Fibroblast of skin of left biceps (primary cell): ENCODE results near the gene TYW5.

Source experiments
- DNase-seq, 2 experiments: peaks; one replicate each; pipeline ENCODE4 v3.0.0-alpha.2; 2013; ENCODE audit warnings: low read depth in 2 of 2

TYW5 gene

GRCh38 chr2:199973703-199974102, 18.4 kb upstream of the TYW5 start:
- no peak for DNase-seq

- no peak for DNase-seq
These were observed 16.9 kb upstream of the TYW5 start for GRCh38 chr2:199972088-199972626.

GRCh38 chr2:199968126-199968525, 12.8 kb upstream of the TYW5 start:
- DNase-seq: no peak

- DNase-seq: no peak
These were observed 11.7 kb upstream of the TYW5 start for GRCh38 chr2:199966976-199967375.

GRCh38 chr2:199966405-199966804, 11.1 kb upstream of the TYW5 start:
- no peak for DNase-seq

GRCh38 chr2:199962203-199962602, 6.9 kb upstream of the TYW5 start:
- DNase-seq: no peak

- DNase-seq: no peak
These were observed 2.7 kb upstream of the TYW5 start for GRCh38 chr2:199958014-199958413.

GRCh38 chr2:199956062-199956380, 730 bp upstream of the TYW5 start:
- DNase-seq: no peak

- no peak for DNase-seq
These were observed 318 bp downstream of the TYW5 start for GRCh38 chr2:199955007-199955338.

GRCh38 chr2:199951023-199951422, 4.3 kb downstream of the TYW5 start:
- no peak for DNase-seq

- DNase-seq: no peak
These were observed 4.9 kb downstream of the TYW5 start for GRCh38 chr2:199950396-199950795.

- DNase-seq: no peak
These were observed 8.5 kb downstream of the TYW5 start for GRCh38 chr2:199946836-199947235.

GRCh38 chr2:199946196-199946595, 9.1 kb downstream of the TYW5 start:
- no peak for DNase-seq

- DNase-seq: no peak
These were observed 11.9 kb downstream of the TYW5 start for GRCh38 chr2:199943373-199943772.

GRCh38 chr2:199940373-199940772, 14.9 kb downstream of the TYW5 start:
- DNase-seq: no peak

- DNase-seq: no peak
These were observed 18.7 kb downstream of the TYW5 start for GRCh38 chr2:199936554-199936953.

GRCh38 chr2:199933466-199933865, 21.8 kb downstream of the TYW5 start:
- no peak for DNase-seq

GRCh38 chr2:199932312-199932855, 22.9 kb downstream of the TYW5 start:
- DNase-seq: no peak

- DNase-seq: no peak
These were observed 26.0 kb downstream of the TYW5 start for GRCh38 chr2:199929262-199929661.

GRCh38 chr2:199928626-199929025, 26.7 kb downstream of the TYW5 start:
- DNase-seq: no peak

- no peak for DNase-seq
These were observed 27.1 kb downstream of the TYW5 start for GRCh38 chr2:199928226-199928625.

- no peak for DNase-seq
These were observed 28.5 kb downstream of the TYW5 start for GRCh38 chr2:199926806-199927205.

- no peak for DNase-seq
These were observed 31.4 kb downstream of the TYW5 start for GRCh38 chr2:199923924-199924323.

GRCh38 chr2:199922856-199923255, 32.4 kb downstream of the TYW5 start:
- DNase-seq: no peak

- no peak for DNase-seq
These were observed 38.3 kb downstream of the TYW5 start for GRCh38 chr2:199916980-199917379.
